T-helper 2 cell treated with Interferon-gamma antibody and Interleukin-4, amounts not matched to agents 100 ng/mL and 5 ng/mL, for 36 hours (primary cell): ENCODE results near the gene SP1. TPM values are rescaled to one million over a fixed set of nuclear protein-coding genes. Genes with fewer than 3 reads are reported as not detected.
"Not testable (repeated sequence)": the region's sequence is repeated elsewhere in the genome, so short reads cannot be mapped to it uniquely, and the experiment has no call there.

Experiments
- intact Hi-C: fragments of 100-400 bp; cut with micrococcal nuclease; formaldehyde crosslinking; loops from one replicate; pipeline ENCODE4 v1.15.1; 2023
- total RNA-seq: library from RNA; stranded (reverse); gene quantifications from 2 replicates; pipeline ENCODE4 v1.2.3, GENCODE V29; 2022

Gene SP1
- total RNA-seq, 1 donor from 2014 or later, result 80.0 TPM

DNA sequence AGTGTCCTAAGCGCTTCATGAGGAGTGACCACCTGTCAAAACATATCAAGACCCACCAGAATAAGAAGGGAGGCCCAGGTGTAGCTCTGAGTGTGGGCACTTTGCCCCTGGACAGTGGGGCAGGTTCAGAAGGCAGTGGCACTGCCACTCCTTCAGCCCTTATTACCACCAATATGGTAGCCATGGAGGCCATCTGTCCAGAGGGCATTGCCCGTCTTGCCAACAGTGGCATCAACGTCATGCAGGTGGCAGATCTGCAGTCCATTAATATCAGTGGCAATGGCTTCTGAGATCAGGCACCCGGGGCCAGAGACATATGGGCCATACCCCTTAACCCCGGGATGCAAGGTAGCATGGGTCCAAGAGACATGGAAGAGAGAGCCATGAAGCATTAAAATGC is 31.0 kb downstream of the SP1 start:
- intact Hi-C loops, result no loop called here

DNA sequence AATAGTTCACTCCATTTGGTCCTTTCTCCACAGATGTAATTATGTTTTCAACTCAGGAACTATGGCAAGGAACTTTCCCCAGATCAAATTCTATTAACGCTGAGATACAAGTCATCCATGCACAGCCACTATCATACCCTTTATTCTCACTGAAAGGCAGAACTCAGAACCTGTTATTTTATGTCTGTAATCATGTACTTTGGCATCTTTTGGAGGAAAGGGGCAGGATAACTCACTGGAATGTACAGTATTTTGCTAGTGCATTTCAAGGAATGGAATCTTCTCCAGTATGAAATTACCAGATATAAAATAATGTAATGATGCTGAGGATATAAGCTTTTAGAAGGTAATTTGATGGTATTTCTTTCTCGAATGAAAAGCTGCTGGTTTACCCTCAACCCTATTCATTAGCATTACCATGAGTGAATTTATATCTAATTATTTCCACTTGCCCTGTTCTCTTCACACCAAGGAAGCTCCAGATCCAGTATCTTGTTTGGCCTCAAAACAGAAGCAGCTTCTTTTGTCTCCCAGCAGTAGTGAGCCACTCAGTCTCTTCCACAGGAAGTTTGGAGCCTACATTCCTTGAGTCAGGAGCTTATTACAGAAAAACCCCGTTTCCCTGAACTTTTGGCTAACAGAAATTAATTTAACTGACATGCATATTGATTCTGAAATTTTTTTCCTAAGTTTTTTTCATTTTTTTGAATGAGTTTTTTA is 33.7 kb downstream of the SP1 start:
- intact Hi-C loops, result no loop called here

DNA sequence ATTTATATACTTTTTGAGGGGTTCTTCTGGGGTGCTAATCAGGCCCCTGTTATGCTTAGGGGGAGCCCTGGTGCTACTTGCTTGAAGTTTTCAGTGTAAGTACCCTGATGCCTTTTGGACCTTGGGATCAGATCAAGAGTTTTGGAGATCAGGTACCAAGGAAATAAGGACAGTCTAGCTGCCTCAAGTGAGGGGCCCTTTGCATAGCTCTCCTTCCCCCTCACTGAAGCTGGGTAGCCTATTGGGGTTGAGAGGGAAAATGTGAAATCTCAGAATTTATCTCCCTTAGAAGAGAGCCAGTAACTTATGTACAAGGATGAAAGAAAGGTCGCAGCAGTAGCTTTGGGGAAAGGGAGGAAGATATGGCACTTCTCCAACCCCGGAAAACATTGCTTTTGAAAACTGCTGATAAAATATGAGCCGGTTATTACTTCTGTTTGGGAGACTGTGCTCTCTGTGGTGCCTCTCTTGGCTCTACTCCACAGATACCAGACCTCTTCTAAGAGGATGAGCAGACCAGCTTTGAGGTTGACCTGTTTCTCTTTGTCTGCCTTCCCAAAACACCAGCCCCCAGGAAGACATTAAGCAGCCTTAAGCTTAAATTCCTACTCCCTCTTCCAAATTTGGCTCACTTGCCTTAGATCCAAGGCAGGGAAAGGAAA is 34.9 kb downstream of the SP1 start:
- intact Hi-C loops, result no loop called here

DNA sequence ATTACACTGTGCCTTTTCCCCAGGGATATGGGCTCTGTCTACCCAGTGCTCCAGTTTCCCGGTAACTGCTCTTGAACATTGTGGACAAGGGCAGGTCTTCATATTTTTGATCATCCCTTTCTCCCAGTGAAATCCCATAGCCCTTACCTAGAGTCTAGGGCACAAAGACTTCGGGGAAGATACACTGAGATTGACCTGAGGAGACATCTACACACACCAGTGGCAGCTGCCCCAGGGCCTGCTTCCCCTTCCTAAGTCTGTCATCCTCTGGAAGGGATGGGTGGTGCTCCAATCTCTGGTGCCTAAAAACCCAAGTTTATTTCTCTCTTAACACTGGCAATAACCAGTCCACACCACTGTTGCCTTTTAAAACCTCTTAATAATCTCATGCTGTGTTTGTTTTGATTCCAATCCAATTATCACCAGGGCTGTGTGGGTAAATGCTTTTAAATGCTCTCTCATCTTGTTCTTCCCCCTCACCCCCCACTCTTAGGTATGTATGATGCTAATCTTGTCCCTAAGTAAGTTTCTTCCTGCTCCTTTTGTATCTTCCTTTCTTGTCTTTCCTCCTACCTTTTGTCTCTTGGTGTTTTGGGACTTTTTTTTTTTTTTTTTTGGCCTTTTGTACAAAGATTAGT is 35.9 kb downstream of the SP1 start:
- intact Hi-C loops, result not testable (repeated sequence)

DNA sequence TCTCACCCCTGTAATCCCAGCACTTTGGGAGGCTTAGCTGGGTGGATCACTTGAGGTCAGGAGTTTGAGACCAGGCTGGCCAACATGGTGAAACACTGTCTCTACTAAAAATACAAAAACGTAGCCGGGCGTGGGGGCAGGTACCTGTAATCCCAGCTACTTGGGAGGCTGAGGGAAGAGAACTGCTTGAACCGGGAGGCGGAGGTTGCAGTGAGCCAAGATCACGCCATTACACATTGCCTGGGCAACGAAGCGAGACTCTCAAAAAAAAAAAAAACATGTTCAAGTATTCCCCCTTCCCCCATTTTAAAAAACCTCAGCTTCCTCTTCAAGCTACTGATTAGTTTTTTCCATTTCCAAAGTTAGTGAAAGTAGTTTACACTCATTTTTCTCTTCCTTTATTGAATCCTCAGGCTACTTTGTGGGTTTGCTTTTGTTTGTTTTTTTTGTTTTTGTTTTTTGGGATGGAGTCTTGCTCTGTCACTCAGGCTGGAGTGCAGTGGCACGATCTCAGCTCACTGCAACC is 37.4 kb downstream of the SP1 start:
- intact Hi-C loops, result not testable (repeated sequence)

DNA sequence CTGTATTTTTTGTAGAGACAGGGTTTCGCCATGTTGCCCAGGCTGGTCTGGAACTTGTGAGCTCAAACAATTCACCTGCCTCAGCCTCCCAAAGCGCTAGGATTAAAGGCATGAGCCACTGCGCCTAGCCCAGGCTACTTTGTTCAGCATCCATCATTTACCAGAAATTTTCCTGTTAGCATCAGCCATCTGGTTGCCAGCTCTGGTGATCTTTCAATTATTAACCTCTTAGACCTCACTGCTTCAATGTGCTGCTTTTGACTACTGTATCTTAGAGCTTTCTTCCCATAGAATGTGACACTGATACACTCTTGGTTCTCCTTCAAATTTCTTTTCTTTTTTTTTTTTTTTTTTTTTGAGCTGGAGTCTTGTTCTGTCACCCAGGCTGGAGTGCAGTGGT is 38.2 kb downstream of the SP1 start:
- intact Hi-C loops, result no loop called here

DNA sequence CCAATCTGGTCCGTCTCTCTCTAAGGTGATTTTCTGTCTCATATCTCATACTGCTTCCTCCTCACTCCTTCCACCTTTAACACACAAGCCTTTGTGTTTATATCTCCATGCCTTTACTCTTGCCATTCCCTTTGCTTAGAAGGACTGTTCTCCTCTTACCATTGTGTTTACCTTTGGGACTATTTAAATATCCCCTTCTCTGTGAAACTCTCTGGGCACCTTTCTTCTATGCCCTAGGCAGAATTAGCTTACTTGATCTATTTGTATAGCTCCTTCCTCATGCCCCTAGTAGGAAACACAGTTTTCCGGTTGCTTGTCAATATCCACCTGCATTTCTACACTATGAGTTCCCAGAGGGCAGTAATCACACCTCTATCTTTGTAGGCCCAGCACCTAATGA is 39.8 kb downstream of the SP1 start:
- intact Hi-C loops, result no loop called here

DNA sequence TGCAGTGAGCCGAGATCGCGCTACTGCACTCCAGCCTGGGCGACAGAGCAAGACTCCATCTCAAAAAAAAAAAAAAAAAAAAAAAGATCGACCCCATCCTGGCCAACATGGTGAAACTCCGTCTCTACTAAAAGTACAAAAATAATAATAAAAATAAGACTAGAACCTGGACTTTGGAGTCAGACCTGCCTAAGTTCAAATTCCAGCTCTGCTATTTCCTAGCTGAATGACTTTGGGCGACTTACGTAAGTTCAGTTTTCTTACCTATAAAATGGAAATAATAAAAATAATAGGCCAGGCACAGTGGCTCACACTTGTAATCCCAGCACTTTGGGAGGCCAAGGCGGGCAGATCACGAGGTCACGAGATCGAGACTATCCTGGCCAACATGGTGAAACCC is 42.3 kb downstream of the SP1 start:
- intact Hi-C loops, result not testable (repeated sequence)

DNA sequence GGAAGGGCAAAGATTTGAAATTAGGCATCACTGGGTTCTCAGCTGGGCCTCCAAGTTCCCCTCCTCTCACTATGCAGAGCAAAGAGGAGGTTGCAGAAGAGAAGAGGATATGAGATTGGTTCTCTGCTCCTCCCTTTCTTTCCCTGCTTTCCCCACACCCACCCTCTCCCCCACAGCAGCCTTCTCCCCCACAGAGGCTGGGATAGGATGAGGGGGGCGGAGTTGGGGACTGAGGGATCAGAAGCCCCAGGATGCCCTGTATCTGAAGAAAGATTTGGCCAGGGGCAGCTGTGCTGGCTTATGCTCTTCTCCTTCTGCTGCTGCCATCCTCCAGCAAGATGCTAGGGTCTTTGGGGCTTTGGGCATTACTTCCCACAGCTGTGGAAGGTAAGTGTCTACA is 43.6 kb downstream of the SP1 start, which contains the start of gene AMHR2:
AMHR2 (plus strand) TSS at position 259 of the 400 bp plus-strand sequence; CDS start at position 339, 80 bp downstream.
- intact Hi-C loops, result no loop called here

DNA sequence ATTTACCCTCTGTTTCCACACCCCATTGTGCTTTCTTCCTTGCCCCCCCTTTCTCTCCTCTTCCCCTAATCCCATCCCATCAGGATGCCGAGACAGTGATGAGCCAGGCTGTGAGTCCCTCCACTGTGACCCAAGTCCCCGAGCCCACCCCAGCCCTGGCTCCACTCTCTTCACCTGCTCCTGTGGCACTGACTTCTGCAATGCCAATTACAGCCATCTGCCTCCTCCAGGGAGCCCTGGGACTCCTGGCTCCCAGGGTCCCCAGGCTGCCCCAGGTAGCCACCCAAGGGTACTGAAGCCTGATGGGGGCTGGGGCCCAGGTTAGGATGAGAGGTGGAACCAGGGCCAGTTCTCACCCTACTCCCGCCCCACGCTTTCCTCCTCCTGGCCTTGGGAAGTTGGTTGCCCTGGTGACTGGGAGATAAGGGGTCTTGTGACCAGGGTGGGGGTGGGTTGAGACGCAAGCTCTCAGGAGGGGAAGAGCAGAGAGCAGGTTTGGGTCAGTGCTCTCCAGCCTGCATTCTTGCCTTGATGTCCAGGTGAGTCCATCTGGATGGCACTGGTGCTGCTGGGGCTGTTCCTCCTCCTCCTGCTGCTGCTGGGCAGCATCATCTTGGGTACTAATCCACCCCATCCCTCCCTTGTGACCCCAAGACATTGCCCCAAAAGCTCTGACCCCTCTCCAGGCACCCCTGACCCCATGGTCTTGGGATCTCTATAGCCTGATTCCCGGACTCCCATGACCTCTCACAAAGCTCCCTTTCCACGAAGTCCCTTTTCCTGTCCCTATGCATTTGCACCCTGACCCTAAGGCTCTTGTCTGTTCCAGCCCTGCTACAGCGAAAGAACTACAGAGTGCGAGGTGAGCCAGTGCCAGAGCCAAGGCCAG is 44.9 kb downstream of the SP1 start:
- intact Hi-C loops, result no loop called here

DNA sequence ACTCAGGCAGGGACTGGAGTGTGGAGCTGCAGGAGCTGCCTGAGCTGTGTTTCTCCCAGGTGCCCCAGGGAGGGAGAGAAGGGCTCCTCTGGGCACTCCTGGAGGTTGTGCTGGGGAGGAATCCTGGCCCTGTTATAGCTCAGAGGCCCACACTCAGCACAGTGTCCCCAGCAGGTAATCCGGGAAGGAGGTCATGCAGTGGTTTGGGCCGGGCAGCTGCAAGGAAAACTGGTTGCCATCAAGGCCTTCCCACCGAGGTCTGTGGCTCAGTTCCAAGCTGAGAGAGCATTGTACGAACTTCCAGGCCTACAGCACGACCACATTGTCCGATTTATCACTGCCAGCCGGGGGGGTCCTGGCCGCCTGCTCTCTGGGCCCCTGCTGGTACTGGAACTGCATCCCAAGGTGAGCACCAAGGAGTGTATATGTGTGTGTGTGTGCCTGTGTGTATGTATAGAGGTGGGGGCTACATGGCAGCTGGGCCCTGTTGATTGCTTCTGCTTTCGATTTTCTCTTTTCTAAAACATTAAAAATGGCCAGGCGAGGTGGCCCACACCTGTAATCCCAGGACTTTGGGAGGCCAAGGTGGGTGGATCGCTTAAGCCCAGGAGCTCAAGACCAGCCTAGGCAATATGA is 45.7 kb downstream of the SP1 start:
- intact Hi-C loops, result no loop called here

DNA sequence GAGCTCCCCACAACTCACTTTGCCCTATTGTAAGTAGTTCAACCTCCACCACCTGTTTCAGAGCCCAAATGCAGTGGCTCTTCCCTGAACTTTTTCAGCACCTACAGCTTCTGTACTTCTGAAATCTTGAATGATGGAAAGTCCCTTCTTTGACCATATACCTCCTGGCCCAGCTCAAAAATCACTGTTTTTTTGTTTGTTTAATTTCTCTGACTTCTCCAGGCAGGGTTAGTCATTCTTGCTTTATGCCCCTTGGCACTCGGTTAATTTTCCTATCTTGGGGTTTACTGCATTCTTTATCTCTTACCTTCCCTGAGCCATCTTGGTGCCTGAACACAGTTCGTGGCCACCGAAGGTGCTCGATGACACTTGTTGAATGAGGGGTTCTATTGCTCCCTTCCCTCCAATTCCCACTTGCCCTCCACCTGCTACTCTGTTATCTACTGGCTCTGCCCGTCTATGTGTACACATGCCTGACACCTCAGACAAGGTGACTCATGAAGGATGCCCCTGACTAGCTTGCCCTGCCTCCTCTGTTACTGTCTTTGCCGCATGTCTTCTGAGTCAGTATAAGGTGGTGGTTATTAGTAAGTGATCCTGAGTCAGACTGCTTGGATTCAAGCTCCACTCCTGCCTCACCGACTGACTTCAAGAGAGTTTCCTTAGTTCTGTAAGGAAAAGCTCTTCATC is 48.1 kb downstream of the SP1 start:
- intact Hi-C loops, result no loop called here

DNA sequence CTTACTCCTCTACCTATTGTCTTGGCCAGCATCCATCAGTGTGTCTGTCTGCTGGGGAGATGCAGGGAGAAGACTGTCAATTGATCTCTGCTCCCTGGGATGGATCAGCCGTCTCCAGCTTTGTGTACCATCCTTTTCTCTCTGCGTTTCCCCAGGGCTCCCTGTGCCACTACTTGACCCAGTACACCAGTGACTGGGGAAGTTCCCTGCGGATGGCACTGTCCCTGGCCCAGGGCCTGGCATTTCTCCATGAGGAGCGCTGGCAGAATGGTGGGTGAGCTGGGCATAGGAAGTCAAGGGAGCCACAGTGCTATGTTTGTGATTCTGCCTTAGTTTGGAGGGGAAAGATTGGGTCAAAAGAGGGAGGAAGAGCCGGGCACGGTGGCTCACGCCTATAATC is 48.8 kb downstream of the SP1 start:
- intact Hi-C loops, result no loop called here

DNA sequence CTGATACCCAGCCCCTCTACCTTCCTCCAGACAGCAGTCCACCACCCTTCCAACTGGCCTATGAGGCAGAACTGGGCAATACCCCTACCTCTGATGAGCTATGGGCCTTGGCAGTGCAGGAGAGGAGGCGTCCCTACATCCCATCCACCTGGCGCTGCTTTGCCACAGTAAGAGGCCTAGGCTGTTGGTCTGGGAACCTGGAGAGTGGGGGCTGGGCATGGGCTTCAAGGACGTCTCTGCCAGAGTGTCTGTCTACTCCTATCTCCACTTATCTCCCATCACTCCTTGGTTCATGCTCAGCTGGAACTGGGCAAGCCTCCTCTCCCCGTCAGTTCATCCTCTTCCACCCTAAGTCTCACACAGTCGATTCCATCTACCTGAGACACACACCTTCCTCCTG is 50.1 kb downstream of the SP1 start:
- intact Hi-C loops, result no loop called here

DNA sequence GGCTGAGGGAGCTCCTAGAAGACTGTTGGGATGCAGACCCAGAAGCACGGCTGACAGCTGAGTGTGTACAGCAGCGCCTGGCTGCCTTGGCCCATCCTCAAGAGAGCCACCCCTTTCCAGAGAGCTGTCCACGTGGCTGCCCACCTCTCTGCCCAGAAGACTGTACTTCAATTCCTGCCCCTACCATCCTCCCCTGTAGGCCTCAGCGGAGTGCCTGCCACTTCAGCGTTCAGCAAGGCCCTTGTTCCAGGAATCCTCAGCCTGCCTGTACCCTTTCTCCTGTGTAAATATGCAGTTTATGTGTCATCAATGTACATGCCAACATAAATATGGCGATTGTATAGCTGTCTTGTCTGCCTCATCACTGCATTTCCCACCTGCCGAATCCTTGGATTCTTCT is 51.2 kb downstream of the SP1 start:
- intact Hi-C loops, result no loop called here

DNA sequence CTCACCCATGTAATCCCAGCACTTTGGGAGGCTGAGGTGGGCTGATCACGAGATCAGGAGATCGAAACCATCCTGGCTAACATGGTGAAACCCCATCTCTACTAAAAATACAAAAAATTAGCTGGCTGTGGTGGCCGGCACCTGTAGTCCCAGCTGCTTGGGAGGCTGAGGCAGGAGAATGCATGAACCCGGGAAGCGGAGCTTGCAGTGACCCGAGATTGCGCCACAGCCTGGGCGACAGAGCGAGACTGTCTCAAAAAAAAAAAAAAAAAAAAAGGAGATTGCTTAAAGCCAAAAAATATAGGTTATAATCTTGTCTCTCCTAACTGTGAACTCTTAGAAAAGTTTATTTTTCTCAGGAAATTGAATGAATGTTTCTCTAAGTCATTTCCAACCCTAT is 55.4 kb downstream of the SP1 start:
- intact Hi-C loops, result not testable (repeated sequence)

DNA sequence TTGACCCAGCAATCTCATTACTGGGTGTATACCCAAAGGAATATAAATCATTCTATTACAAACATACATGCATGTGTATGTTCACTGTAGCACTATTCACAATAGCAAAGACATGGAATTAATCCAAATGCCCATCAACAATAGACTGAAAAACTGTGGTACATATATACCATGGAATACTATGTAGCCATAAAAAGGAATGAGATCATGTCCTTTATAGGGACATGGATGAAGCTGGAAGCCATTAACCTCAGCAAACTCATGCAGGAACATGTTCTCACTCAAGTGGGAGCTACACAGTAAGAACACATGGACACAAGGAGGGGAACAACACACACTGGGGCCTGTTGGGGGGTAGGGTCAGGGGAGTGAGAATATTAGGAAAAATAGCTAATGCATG is 59.6 kb downstream of the SP1 start:
- intact Hi-C loops, result not testable (repeated sequence)

DNA sequence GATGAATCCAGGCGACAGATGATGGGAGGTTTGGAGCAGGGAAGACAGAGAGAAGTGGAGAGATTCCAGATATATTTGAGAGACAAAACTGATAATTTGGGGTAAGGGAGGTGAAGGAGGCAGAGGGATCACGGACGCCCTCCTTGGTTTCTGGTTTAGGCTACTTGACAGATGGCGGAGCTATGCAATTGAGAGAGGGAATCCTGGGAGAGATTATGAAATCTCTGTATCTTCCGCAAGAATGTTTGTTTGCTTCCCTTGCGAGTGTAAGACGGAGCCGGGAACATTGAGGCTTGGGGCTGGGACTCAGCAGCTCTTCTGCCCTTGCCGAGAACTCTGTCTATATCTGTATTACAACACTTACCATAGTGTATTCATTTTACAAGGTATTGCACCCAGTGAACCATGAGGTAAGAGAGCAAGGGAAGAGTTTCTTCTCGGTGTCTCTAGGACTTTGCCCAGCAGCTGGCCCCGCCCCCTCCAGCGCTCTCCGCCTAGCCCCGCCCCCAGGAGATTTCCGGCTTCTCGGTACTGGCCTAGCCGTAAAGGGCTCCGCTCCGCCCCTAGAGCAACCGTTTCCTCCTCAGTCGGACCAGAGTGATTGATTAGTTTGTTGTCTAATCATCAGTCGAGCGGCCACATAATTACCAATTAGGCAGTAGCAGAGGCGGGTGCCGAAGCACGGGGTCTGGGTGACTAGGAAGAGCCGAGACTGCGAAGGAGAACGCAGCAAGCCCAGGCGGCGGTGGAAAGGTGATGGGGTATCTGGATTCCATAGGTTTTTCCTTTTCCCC is 61.3 kb downstream of the SP1 start, which contains the start of gene PRR13:
PRR13 (plus strand) TSS at position 695 of the 794 bp plus-strand sequence. CDS start 981 bp downstream, outside the sequence.
- intact Hi-C loops, result loop anchor here (1.0 to 2.0 kb wide), 4 partner anchors 10 to 185 kb away; partner anchors contain the start of genes ATF7 and SP1

DNA sequence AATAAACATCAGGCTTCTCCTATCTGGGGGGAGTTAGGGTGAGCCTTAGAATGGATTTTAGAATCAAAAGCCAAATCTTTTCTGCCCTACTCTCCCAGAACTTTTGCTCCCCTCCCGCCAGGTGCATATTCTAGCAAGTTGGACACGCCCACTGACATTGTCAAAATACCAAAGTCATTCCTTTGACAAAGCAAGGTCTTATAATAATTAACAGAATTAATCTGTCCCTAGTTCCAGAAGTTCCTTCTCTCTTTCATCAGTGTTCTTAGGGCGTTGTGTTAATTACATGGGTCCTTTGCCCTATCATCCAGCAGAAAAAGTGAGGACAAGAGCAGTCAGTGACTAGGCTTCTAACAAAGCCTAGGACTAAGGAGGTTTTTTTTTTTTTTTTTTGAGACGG is 64.0 kb downstream of the SP1 start:
- intact Hi-C loops, result no loop called here
